ENCODE measurements around the gene HLCS. TPM values are rescaled to one million over a fixed set of nuclear protein-coding genes. Genes with fewer than 3 reads are reported as not detected.

Gene HLCS
- total and polyA plus RNA-seq, 2 donors (not counting 3 experiments of a cell fraction or from before 2014, with no cell fraction given), result 6.7 to 17.2 TPM

- no peaks in the 10 kb centered on the region for H3K27me3 ChIP-seq (ENCODE audit: control insufficient read depth in 2 of 2, insufficient read depth in 2 of 2, low read length in 2 of 2)
- no peaks in the 10 kb centered on the region for H3K9me3 ChIP-seq (replicated peaks; ENCODE audit: control insufficient read depth, insufficient read depth, low read length)
- TF ChIP-seq MAX (IDR thresholded peaks at IDR 0.05; ENCODE audit: insufficient read depth, insufficient read length) (no peak), MYC (IDR thresholded peaks at IDR 0.05; ENCODE audit: low read depth, low read length) (no peak), FOS (IDR thresholded peaks at IDR 0.05; ENCODE audit: borderline replicate concordance, insufficient read depth, low read length) (no peak), POLR2AphosphoS5 (IDR thresholded peaks at IDR 0.05; ENCODE audit: insufficient read depth, low read depth, low read length) (no peak), EZH2 (IDR thresholded peaks at IDR 0.05; ENCODE audit: borderline replicate concordance, low read depth, low read length, severe bottlenecking) (no peak), GATA2 (IDR thresholded peaks at IDR 0.05; ENCODE audit: insufficient read depth, insufficient read length, low read depth, low read length) (no peak), POLR2A (IDR thresholded peaks at IDR 0.05; ENCODE audit: low read depth, low read length) (no peak), CTCF (IDR thresholded peaks at IDR 0.05; ENCODE audit: extremely low read depth in 1 of 2, insufficient read depth in 1 of 2, low read depth in 1 of 2, low read length in 2 of 2) (no peak), JUN (IDR thresholded peaks at IDR 0.05; ENCODE audit: borderline replicate concordance, insufficient read depth, insufficient read length, low read depth) (no peak)
- no peaks in the 10 kb centered on the region for H4K20me1 ChIP-seq (replicated peaks; ENCODE audit: control insufficient read depth, extremely low read depth, insufficient read depth, low read length)
- BruUV-seq (replicated peaks), result no TSS peak
- H3K4me1 ChIP-seq (ENCODE audit: control insufficient read depth, extremely low read depth, insufficient read depth, low read length), result no peaks in the 10 kb centered on the region
- H3K36me3 ChIP-seq (ENCODE audit: control insufficient read depth in 2 of 2, extremely low read depth in 1 of 2, insufficient read depth in 2 of 2, low read length in 2 of 2), result peaks cover 0 to 1% of the 10 kb centered on the region in 2 experiments
- no peak for DNase-seq (ENCODE audit: low read depth, low spot score)
- H3K27ac ChIP-seq (ENCODE audit: insufficient read depth, low read depth, low read length), result no peak overlapping the region
- H2AFZ ChIP-seq (ENCODE audit: low read depth, low read length), result no peak overlapping the region
- FAIRE-seq, result no peak
- no peak overlapping the region for H3K9ac ChIP-seq (replicated peaks; ENCODE audit: extremely low read depth, insufficient read depth, low read length)
- POLR2A ChIA-PET, result no interaction called here
- H3K4me2 ChIP-seq (ENCODE audit: insufficient read depth, low read length), result no peak overlapping the region
- no peaks in the 10 kb centered on the region for H3K79me2 ChIP-seq (ENCODE audit: control insufficient read depth, insufficient read depth, low read length)
- dilution Hi-C loops (cut with MboI; ENCODE audit: extremely low pct_ligation_motif_present, low sequenced_read_pairs), result no loop called here
- CTCF ChIA-PET, result interaction anchor here (1.0 to 4.6 kb wide), 3 partner anchors 9 to 306 kb away, joined by 3 to 17 read pairs (median 6); no protein-coding TSS in a partner anchor
- no peak overlapping the region for H3K4me3 ChIP-seq (replicated peaks in 1 of 3; ENCODE audit: insufficient read depth in 1 of 3, low read depth in 1 of 3, low read length in 3 of 3)
- no peaks in the 10 kb centered on the region for H3K9me1 ChIP-seq (replicated peaks; ENCODE audit: control insufficient read depth, extremely low read depth, insufficient read depth, low read length)
- intact Hi-C loops (cut with micrococcal nuclease), result no loop called here
These were observed 29.9 kb downstream of the HLCS start for GRCh38 chr21:36936361-36937135.

All from endothelial cell of umbilical vein (primary cell).